Hypothalamus (tissue), 51 donors: Measurements from ENCODE around the gene PAX6.

Source experiments
- DNase-seq, 51 donors: peaks; one replicate each; lab custom pipeline; 2025; lab: John Stamatoyannopoulos, UW

PAX6 gene

DNA sequence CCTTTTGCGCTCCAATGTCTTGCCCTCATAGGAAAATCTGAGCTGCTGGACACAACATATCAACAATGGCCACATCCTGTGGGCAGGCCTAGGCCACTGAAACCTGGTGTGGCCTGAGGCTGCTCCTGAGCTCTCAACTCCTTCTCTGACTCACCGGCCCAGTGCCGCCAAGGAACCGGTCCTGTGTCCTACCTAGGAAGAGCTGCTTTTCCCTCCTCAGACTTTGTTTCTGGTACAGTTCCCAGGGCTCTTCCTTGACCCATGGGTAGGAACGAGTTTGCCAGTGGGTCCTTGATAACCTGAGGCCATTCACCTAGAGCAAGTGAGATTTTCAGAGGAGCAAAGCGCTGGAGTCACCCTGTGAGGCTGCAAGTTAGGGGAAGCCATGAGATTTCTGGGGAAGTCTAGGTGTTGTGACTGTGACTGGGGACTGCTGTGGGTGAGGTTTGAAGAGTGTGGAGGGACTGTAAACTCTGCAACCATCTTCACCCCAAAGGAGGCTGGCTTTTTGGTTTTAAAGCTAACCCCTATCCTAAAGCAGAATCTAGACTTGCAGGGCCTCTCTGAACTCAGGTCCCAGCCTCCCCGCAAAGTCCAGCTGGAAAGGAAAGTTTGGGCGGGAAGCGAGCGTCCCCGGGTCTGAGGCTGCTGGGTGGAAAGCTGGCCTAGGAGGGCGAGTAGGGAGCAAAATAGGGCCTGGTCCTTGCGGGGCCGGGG is 12.0 kb upstream of the PAX6 start:
- DNase-seq = no peak

DNA sequence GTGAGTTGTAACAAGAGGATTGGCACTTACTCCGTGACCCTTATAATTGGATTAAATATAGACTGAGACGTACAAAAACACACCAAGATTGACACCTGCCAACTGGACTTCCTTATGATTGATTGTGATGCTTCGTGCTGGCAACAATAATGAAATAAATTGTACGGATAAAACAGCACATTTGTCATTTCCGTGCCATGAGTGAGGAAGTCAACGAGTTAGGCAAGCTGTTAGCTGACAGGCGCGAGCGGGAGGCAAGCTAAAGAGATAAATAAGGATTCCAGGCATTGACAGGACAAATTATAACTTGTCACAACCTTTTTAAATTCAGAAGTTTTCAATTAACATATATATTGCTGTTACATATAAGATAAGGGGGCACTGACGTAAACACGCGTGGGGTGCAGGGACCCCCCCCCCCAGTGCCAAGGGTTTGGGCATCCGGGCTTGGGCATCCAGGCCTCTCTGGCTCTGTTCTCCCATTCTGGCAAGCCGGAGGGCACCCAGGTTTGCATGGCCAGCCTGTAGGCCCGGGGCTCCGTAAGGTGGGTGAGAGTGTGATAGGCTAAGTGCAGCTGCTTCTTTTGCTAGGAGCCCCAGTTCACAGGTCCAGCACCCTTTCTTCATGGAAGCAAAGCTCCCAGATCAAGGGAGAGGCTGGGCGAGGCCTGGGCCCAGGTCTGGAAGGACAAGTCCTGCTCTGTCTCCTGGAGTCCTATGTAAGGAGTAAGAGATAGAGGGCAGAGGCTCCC is 11.2 kb upstream of the PAX6 start:
- no peak for DNase-seq

DNA sequence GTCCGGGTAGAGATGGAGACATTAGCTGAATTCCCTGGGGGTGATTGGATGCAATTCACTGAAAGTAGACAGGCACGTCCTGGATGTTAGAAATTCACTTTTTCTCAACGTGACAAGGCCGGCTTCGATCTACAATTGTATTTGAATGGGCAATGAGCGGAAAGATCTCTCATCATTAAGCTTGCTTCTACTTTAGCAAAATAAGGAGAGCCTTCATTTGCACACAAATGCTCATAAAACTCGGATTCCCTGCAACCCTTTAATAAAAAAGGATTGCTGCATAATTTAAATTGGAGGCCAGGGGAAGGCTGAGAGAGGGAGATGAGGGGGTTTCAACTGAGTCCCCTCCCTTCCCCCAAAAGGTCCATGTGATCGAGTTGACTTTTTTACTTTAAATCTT is 10.6 kb upstream of the PAX6 start:
- DNase-seq = no peak

DNA sequence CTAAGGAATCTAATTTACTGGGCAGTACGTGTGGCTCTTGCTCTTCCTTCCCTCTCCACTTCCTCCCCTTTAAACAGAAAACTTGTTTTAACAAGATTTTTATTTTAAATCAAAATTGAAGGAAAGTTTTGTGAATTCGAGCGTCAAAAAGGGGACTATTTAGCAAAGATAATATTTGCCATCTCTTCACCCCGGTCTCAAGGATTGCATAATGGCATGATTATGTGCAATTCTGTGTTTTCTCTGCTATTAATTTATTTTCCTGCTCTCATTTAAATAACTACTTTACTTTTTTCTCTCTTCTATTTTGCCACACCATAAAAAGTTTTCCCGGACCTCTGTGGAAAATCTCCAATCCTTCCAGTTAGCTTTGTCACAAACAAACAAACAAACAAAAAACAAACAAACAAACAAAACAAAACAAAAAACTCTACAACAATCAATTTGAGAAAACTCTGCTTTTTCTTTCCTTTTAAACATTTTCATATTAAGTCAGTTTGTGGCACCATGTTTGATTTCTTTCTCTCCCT is 10.2 kb upstream of the PAX6 start:
- no peak for DNase-seq

DNA sequence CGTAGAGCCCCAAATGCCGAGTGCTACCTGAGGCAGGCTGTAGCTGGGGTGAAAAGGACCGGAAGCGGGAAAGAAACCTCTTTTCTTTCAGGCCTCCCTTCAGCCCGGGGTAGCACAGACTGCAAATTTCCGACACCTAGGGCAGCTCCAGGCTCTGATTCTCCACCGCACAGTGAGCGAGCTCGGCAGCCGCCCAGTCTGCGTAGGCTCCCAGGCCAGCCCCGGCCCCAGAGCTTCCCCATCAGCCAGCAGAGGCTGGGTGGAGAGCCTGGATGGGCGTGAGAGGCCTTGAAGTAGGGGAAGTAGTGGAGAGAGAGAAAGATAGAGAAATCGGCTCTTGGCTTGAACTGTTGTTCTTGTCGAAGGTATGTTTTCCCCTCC is 9.3 kb upstream of the PAX6 start:
- DNase-seq = no peak

DNA sequence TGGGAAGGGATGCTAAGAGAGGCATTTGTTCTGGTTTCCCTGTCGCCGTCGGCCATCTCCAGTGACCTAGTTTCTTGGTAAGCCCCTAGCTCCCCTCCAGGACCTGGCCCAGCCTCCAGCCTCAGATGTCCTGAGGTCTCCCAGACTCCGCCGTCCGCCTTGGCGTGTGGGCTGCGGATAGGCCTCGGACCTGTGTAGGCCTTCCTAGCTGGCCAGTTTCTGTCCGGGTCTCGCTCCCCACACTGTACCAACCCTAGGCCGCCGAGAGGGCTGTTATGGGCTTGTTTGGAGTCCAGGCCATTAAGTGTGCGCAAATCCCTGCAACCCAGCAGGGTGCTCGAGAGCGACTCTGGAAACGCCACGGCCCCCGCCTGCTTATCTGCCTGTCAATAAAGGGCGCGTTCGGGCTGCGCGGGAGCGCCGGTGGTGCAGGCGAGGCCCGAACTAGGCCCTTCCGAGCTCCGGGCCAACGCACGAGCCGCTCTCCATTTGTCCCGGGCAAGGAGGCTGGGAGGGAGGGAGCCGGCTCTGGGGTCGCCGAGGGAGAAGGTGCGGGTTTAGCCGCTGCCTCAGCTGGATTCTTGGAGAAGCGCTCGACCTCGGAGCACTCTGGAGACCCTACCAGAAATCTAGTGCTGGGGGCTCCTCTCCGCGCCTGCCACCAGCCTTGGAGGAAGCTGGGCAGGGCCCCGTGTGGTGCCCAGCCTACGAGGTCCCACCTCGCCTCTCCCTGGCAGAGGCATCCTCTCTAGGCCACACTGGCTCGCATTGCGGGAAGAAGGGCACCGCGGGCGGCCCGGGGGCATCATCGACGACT is 8.7 kb upstream of the PAX6 start:
- DNase-seq = no peak

DNA sequence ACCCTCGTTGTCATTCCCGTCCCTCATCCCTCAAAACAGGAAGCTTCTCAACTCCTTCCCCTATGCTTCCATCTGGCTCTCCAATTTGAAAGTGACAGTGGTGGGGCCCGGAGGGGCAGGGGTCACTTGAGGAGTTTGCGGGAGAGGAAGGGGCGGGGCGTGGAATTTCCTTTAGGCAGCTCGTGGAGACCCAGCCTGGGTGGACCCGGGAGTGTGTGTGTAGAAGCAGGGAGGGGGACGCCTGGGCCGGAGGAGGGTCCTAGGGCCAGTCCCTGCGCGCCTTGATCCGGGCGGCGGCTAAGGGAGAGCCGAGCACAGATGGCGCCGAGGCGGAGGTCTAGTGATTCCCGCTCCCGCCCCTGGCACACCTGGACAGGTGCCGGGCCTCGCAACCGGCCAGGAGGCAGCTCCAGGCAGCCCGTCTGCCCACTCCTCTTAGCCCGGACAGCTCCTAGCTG is 7.8 kb upstream of the PAX6 start:
- DNase-seq = no peak

DNA sequence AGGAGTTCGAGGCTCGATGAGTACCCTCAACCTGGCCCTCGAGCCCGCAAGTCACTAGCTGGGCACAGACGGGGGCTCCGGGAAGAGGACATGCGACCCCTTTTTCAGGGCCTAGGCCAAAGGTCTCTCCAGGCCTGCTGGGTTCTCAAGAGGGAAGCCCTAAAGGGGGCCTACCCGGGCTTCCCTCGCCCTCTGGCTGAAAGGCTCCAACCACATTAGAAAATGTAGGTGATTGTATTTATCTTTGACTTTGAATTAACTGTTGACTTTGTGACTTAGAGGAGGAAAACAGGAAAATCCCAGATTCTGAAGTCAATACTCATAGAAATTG is 7.3 kb upstream of the PAX6 start:
- no peak for DNase-seq

DNA sequence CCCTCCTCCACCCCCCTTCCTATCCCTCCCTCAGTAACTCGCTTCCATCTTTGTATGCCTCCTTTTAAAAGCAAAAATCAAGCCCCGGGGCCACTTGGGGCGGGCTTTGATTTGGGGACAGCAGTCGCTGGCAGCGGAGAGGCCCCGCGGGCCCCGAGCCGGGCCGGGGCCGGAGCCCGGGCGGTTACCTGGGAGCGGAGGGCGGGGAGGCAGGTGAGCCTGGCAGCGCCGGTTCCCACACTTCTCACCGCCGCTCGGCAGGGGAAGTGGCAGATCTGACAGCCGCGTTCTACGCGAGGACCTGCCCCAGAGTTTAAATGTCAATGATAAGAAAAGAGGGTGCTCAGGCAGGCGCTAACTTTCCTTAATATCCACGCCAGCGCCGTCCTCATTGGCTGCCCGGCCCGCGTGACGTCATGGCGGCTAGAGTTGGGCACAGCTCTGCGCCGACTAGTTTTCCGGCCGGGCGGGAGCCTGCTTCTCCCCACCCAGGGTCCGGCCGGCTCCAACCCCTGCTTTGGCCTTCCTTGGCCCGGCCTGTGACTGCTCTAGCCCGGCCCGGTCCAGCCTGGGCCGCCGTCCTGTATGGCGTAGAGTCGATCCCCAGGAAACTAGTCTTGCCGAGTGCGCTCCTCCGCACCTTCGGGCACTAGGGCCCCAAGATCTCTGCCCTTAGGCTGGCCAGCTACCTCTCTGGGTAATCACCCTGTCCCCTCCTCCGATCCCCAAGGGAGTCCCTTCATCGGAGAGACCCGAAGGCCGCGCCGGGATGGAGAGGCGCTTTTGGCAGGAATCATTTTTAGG is 6.7 kb upstream of the PAX6 start:
- peak in 26 of 51 donors; percentile 20 to 70 (median 48) for DNase-seq

DNA sequence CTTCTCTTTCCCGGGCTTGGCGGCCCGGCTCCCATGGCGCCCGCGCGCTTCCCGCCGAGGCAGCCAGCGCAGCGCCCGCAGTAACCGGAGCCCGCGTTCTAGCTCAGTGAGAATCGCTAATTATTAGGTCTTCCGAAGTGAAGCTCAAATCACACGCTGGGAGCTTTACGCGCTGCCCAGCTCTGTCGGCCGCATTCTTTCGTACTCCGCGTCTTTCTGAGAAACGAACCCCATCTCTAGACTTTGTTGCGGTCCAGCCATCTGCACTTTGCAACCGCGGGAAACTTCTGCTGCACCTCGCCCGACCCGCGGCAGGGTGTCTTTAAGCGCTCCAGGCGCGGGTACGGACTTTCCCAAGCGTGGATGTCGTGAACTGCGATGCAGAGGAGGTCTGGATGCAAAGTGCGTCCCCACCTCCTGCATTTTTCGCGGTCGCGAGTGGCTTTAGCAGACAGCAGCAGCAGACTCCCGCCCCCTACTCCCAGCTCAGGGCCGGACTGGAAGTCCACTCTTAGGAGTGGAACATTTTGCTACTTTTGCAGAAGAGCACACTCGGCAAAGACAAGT is 6.0 kb upstream of the PAX6 start:
- no peak for DNase-seq

DNA sequence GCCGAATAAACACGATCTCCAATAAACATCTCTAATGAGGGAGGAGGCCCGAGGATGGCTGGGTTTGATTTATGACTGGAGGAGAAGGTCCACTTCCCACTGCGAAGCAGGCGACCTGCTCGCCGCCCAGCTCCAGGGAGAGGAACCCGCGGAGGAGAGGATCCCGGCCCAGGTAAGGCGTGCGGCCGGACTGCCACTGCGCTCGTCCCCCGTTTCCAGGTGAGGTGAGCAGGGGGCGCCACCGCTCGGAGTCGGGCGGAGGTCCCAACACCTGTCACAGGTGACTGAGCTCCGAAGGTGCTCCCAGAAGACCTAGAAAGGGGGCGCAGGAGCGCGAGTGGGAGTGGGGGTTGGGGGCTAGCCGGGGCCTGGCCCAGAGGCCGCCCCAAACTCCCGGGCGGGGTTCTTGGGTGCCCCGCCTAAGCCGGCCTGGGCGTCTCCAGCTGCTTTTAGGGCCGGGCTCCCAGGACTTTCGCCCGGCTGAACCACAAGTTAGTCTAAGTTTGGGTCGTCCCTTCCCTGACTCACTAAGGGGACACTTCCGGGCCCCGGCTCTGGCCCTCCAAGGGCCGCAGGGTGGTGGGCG is 5.4 kb upstream of the PAX6 start:
- no peak for DNase-seq

DNA sequence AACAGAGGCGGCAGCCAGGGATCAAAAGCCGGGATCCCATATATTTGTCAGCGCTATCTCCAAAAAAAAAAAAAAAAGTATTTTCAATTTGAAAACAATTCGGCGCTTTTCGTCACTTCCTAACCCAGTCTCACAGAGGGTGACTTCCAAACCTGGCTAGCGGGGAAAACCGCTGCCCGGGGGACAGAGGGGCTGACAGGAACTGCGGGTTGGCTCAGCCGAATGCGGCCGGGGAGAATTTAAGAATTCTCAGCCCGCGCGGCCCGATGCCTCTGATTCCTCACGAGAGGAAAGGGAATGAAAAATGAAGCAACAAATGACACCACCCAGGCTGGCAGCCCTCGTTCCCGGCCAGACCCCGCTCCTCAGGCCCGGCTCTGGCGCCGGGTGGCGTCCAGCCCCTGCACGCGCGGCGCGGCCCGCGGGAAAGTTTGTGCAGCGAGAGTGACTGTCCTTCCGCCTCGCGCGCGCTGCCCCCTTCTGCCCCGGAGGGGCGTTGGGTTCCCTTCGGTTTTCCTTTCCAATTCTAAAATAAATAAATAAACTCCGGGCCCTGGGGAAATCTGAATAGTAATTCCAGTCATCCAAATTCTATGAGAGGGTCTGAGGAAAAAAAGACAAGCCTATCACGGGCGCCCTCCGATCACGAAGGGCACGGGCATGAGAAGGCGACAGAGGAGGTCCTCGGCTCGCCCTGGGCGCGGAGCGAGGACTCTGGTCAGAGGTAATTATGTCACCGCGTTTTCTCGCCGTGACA is 4.8 kb upstream of the PAX6 start:
- peak in 1 of 51 donors; percentile 46 for DNase-seq

DNA sequence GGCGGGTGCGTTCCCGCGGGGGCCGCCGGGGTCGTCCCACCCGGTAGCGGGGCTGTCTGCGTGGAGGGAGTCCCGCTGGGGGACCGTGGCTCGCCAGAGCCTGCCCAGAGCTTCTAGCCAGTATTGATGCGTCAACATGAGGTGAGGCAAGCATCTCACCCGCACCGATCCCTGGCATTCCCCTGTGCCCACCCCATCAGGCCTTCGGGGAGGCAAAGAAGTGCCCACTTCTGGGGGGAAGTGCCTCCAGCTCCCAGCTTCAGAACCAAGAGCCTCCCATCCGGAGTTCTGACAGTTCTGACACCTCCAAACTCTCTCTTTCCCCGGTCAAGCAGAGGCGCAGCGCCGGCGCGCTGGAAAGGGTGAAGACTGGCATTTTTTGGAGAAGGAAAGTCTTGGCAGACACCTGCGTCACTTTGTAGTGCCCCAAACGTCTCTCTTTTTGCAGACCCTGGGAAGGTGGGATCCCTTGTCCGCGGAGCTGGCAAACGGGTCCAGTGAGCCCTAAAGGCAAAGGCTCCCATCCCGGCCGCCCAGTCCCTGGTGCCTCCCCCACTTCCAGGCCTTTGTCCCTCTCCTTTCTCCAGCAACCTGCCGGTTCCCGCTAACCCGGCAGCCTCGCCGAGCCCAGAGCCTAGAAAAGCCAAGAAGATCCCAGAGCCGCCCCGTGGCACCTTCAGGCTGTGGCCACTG is 3.2 kb upstream of the PAX6 start:
- DNase-seq = peak in 11 of 51 donors; percentile 22 to 73 (median 54)

DNA sequence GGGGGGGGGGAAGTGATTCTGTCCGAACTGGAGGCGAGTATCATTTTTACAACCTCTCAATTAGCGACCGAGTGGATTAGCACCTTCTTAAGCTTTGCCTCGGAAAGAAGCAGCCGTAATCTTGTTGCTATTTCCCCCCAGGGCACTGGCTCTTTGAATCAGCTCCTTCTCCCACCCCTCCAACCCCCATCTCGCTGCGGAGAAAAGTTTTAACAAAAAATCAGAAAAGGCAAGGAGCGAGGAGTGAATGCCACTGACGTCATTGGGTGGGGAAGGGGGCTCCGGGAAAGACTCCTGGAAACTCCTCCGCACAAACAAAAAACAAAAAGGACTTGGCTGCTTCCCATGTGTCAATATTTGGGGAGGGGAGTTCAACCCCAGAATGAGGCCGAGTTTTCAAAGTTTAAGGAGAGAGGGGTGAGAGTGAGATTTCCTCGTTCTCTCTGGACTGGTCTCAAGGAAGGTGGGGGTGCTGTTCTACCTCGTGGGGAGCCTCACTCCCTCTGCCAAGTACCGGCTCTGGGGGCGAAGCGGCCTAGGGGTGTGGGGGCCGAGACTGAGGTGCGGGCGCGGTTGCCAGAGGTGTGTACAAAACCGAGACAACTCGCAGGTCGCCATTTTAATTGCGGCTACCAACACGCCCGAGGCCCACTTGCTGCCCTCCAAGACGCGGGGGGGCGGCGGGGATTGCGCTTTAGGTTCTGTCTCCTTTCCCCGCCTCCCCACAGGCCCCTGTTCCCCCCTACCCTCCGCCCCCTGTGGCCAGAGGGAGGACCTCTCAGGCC is 2.5 kb upstream of the PAX6 start:
- peak in 4 of 51 donors; percentile 54 to 73 (median 65) for DNase-seq

DNA sequence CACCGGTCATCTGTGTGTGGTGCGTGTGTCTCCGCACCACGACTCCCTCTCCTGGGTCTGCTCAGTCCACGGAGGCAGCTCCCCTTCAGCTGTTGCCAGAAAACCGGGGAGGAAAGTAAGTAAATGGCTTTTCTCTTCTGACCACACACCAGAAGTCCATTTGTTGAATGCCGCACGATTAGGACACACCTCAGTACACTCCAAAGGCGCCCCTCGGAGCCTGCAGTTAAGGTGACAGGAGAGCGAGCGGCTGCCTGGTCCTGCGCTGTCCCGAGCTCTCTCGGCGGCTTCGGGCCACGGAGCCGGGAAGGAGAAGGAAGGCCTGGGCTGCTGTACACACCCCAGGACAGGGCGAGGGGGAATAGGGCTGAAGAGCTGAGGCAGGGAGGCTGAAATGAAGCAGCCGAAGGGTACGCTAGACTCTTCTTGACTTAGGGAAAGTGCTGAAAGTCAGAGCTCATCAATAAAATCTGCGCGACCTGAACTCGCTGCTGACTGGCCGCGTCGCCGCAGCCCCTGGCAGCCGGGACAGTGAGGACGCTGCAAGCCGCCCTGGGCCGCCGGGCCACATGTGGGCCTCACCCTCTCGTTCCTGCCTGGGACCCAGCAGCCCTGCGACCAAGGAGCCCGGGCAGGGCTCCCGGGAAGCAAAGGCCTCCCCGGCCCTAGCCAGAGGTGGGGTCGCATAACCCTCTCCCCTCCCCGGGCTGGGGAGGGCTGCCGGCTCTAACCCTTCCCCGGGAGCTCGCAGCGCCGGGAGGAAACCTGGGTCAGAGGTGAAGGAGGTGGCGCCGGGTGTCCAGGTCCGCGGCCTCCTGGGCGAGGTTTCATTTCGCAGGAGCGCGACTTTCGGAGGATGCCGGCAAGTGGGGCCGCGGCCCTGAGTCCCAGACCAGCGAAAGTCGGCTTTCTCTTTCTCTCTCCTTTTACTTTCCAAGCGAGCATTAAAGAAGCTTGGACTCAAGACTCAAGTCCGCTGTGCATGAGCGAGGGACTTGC is 1.6 kb upstream of the PAX6 start:
- peak in 4 of 51 donors; percentile 16 to 58 (median 51) for DNase-seq
